Loucy (cell line): ENCODE measurements around the gene CDT1.

ENCODE experiments used
- H2AFZ ChIP-seq: fragments of 200-600 bp; sonication (generic); 2 replicates; pipeline ENCODE4 v1.6.0; 2016; ENCODE audit warnings: antibody characterized with exemption, mild to moderate bottlenecking, low read length, moderate library complexity
- H3F3A ChIP-seq: fragments of 200-600 bp; 2 replicates; pipeline ENCODE4 v1.6.0; 2016; ENCODE audit warnings: antibody characterized with exemption, low read depth, mild to moderate bottlenecking
- H3K27me3 ChIP-seq: fragments of 200-600 bp; sonication (generic); 2 replicates; pipeline ENCODE4 v1.6.1; 2014; ENCODE audit warnings: low read length, mild to moderate bottlenecking; ENCODE audit not compliant: insufficient read depth, poor library complexity, severe bottlenecking
- H3K36me3 ChIP-seq: fragments of 200-600 bp; sonication (generic); 2 replicates; pipeline ENCODE4 v1.6.1; 2016; ENCODE audit warnings: low read length; ENCODE audit not compliant: insufficient read depth
- H3K4me1 ChIP-seq: fragments of 200-600 bp; sonication (generic); 2 replicates; pipeline ENCODE4 v1.5.1; 2014; ENCODE audit warnings: low read length, mild to moderate bottlenecking; ENCODE audit not compliant: insufficient read depth, poor library complexity, severe bottlenecking
- H3K4me2 ChIP-seq: fragments of 200-600 bp; sonication (generic); 2 replicates; pipeline ENCODE4 v1.6.0; 2014; ENCODE audit warnings: antibody characterized with exemption, low read length, low read depth, mild to moderate bottlenecking; ENCODE audit not compliant: poor library complexity, severe bottlenecking
- H3K4me3 ChIP-seq: fragments of 200-600 bp; sonication (generic); 2 replicates; pipeline ENCODE4 v1.5.1; 2014; ENCODE audit warnings: low read length, mild to moderate bottlenecking, mixed read lengths; ENCODE audit not compliant: poor library complexity, severe bottlenecking
- H3K79me2 ChIP-seq: fragments of 200-600 bp; sonication (generic); 2 replicates; pipeline ENCODE4 v1.6.1; 2014; ENCODE audit warnings: low read length; ENCODE audit not compliant: insufficient read depth
- H3K9ac ChIP-seq: fragments of 200-600 bp; sonication (generic); 2 replicates; pipeline ENCODE4 v1.6.0; 2014; ENCODE audit warnings: mild to moderate bottlenecking, low read depth, low read length, moderate library complexity; ENCODE audit not compliant: poor library complexity, severe bottlenecking
- H3K9me2 ChIP-seq: fragments of 200-600 bp; sonication (generic); replicated peaks from 2 replicates; pipeline ENCODE4 v1.6.1; 2016; ENCODE audit warnings: low read depth, low read length, mixed read lengths
- H3K9me3 ChIP-seq: fragments of 200-600 bp; sonication (generic); 2 replicates; pipeline ENCODE4 v1.6.1; 2014; ENCODE audit warnings: mild to moderate bottlenecking, antibody characterized with exemption, low read length, low read depth; ENCODE audit not compliant: insufficient read depth
- H4K20me1 ChIP-seq: fragments of 200-600 bp; sonication (generic); 2 replicates; pipeline ENCODE4 v1.6.0; 2014; ENCODE audit warnings: antibody characterized with exemption, low read length, mild to moderate bottlenecking; ENCODE audit not compliant: insufficient read depth, poor library complexity, severe bottlenecking
- CTCF ChIP-seq: fragments of 200-600 bp; sonication (generic); conservative IDR thresholded peaks from 2 replicates; pipeline ENCODE4 v1.5.1; 2014; ENCODE audit warnings: mild to moderate bottlenecking, antibody characterized with exemption, low read length
- EZH2phosphoT487 ChIP-seq: fragments of 200-600 bp; IDR thresholded peaks from 2 replicates; pipeline ENCODE4 v1.6.1; 2018; ENCODE audit warnings: antibody characterized with exemption, mild to moderate bottlenecking, moderate library complexity, borderline replicate concordance

The CDT1 gene

GRCh38 chr16:88779406-88780141 is 24.0 kb upstream of the CDT1 start:
- peaks cover 31% of the 10 kb centered on the region for H4K20me1 ChIP-seq
- no peaks in the 10 kb centered on the region for H3K36me3 ChIP-seq
- H3K9ac ChIP-seq = peak overlapping the region; percentile 91
- H3K9me2 ChIP-seq = no peaks in the 10 kb centered on the region
- no peaks in the 10 kb centered on the region for H3F3A ChIP-seq
- peaks cover 27% of the 10 kb centered on the region for H3K4me1 ChIP-seq
- H3K9me3 ChIP-seq = no peaks in the 10 kb centered on the region
- H3K4me2 ChIP-seq = peak overlapping the region; percentile 79
- peak overlapping the region; percentile 79 for H3K4me3 ChIP-seq
- H3K27me3 ChIP-seq = no peaks in the 10 kb centered on the region
- no peak overlapping the region for H2AFZ ChIP-seq
- H3K79me2 ChIP-seq = peaks cover 94% of the 10 kb centered on the region
- TF ChIP-seq EZH2phosphoT487 (no peak), CTCF (no peak)

DNA sequence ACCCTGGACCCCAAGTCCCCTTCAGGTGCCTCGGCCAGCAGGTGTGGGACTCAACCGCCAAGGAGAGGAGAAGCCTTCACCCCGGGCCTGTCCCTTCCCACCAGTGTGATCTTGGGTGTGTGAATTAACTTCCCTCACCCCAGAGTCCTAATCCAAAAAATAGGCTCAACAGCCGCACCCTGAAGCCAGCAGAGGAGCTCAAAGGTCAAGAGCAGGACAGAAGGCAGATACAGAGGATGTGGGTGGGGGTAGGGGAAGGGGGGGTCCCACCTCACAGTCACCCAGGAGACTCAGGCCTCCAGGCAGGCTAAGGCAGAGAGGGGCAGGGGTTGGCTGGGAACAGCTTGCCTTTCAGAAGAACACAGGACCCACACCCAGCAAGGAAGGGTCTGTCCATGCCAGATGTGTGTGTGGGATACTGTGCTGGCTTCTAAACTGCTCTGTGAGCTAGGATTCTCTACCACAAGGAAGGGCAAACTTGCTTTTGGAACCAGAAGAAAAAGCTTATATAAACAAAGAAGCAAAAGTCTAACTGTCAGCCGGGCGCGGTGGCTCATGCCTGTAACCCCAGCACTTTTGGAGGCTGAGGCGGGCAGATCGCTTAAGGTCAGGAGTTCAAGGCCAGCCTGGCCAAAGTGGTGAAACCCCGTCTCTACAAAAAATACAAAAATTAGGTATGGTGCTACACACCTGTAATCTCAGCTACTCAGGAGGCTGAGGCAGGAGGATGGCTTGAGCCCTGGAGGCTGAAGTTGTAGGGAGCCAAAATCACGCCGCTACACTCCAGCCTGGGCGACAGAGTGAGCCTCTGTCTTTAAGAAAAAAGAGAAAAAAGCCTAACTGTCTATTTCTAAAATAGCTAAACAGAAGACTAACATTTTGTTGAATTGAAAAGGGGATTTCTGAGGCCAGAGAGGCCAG is 23.2 kb upstream of the CDT1 start:
- peaks cover 27% of the 10 kb centered on the region for H3K4me1 ChIP-seq
- H3K27me3 ChIP-seq = no peaks in the 10 kb centered on the region
- no peaks in the 10 kb centered on the region for H3K9me3 ChIP-seq
- peak overlapping the region; percentile 79 for H3K4me2 ChIP-seq
- no peaks in the 10 kb centered on the region for H3F3A ChIP-seq
- peaks cover 92% of the 10 kb centered on the region for H3K79me2 ChIP-seq
- H3K36me3 ChIP-seq = no peaks in the 10 kb centered on the region
- no peak overlapping the region for H2AFZ ChIP-seq
- H3K9me2 ChIP-seq = no peaks in the 10 kb centered on the region
- H3K4me3 ChIP-seq = peak overlapping the region; percentile 79
- TF ChIP-seq CTCF (no peak), EZH2phosphoT487 (no peak)
- H3K9ac ChIP-seq = peak overlapping the region; percentile 91
- peaks cover 31% of the 10 kb centered on the region for H4K20me1 ChIP-seq

GRCh38 chr16:88781140-88782077 is 22.2 kb upstream of the CDT1 start:
- Histone ChIP-seq H4K20me1 (peaks cover 31% of the 10 kb centered on the region), H3K36me3 (no peaks in the 10 kb centered on the region)

More at GRCh38 chr16:88781140-88782077, 22.2 kb upstream of the CDT1 start:
- peak overlapping the region; percentile 79 for H3K4me3 ChIP-seq
- peaks cover 92% of the 10 kb centered on the region for H3K79me2 ChIP-seq
- no peaks in the 10 kb centered on the region for H3K9me2 ChIP-seq
- H3K4me2 ChIP-seq = peak overlapping the region; percentile 79
- no peaks in the 10 kb centered on the region for H3K27me3 ChIP-seq
- H3K9ac ChIP-seq = peak overlapping the region; percentile 91
- H3K4me1 ChIP-seq = peaks cover 27% of the 10 kb centered on the region
- H2AFZ ChIP-seq = no peak overlapping the region
- H3K9me3 ChIP-seq = no peaks in the 10 kb centered on the region
- TF ChIP-seq CTCF (no peak), EZH2phosphoT487 (no peak)
- no peaks in the 10 kb centered on the region for H3F3A ChIP-seq
